ACC112 (cell line): ENCODE measurements around the gene WWTR1.
A peak's percentile ranks its signal among the peaks of the same experiment; 100 is the strongest.

Source experiments
- H2AFZ ChIP-seq: fragments of 200-600 bp; sonication (generic); one replicate; pipeline ENCODE4 v1.6.0; 2017; ENCODE audit warnings: antibody characterized with exemption, low read length; ENCODE audit not compliant: unreplicated experiment
- H3K27ac ChIP-seq: fragments of 200-600 bp; sonication (generic); 2 replicates; pipeline ENCODE4 v1.5.1; 2014; ENCODE audit warnings: low read depth, mild to moderate bottlenecking, antibody characterized with exemption, low read length, moderate library complexity
- H3K27me3 ChIP-seq: fragments of 200-600 bp; sonication (generic); 2 replicates; pipeline ENCODE4 v1.6.1; 2014; ENCODE audit warnings: mild to moderate bottlenecking, antibody characterized with exemption, low read length, moderate library complexity, mixed read lengths; ENCODE audit not compliant: insufficient read depth
- H3K36me3 ChIP-seq: fragments of 200-600 bp; sonication (generic); 2 replicates; pipeline ENCODE4 v1.6.1; 2016; ENCODE audit warnings: mild to moderate bottlenecking, antibody characterized with exemption, low read length, moderate library complexity, mixed read lengths; ENCODE audit not compliant: insufficient read depth
- H3K4me1 ChIP-seq: fragments of 200-600 bp; sonication (generic); one replicate; pipeline ENCODE4 v1.6.1; 2016; ENCODE audit warnings: low read length, mixed read lengths; ENCODE audit not compliant: insufficient read depth, unreplicated experiment, control insufficient read depth
- H3K4me3 ChIP-seq: fragments of 200-600 bp; sonication (generic); 2 replicates; pipeline ENCODE4 v1.5.1; 2014; ENCODE audit warnings: mild to moderate bottlenecking, low read depth, low read length
- H3K79me2 ChIP-seq: fragments of 200-600 bp; sonication (generic); one replicate; pipeline ENCODE4 v1.6.0; 2016; ENCODE audit warnings: low read length; ENCODE audit not compliant: control insufficient read depth, unreplicated experiment, insufficient read depth

WWTR1 gene

DNA sequence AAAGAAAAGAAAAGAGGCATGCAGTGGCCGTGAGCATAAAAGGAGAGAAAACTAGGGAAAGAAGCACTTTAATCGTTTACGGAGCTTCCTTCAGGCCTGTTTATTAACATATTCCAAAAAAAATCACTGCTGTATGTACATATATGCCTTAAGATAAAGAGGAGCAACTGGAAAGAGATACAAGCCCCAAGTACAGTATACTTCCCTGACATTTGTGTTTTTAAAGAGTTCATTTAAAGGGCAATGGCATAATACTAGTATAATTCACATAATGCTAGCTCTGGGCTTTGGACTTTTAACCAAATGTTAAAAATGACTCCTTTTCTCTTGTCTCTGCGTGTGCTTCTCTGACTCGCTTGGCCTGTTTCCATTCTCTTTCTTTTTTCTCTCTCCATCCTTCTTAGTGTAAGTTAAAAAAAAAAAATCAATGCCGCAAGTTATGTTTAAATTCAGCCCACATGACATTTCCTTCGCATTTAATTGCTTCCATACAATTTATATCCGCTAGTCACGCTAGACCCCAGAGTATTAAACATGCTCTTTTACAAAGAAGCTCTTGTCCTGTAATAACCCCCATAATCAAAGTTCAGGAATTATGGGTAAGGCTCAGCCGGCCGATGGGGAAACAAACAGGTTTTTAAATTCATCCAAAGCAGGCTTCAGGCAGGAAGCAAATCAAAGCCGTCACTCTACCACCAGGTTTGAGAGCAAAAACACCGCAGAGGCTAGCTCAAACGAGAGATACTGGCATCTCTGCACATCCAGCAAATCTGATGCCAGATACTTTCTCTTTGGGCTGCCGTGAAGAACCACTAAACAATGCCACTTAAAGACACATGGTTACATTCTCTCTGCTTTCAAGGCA lies 19.4 kb downstream of the WWTR1 start:
- H3K27me3 ChIP-seq: no peaks in the 10 kb centered on the region
- peaks cover 84% of the 10 kb centered on the region for H3K79me2 ChIP-seq
- peak overlapping the region; percentile 91 for H2AFZ ChIP-seq
- peak overlapping the region; percentile 65 for H3K27ac ChIP-seq
- H3K4me3 ChIP-seq: peak overlapping the region; percentile 73
- H3K4me1 ChIP-seq: peaks cover 21% of the 10 kb centered on the region
- peaks cover 8% of the 10 kb centered on the region; the same call in 1 of the 2 replicates for H3K36me3 ChIP-seq

DNA sequence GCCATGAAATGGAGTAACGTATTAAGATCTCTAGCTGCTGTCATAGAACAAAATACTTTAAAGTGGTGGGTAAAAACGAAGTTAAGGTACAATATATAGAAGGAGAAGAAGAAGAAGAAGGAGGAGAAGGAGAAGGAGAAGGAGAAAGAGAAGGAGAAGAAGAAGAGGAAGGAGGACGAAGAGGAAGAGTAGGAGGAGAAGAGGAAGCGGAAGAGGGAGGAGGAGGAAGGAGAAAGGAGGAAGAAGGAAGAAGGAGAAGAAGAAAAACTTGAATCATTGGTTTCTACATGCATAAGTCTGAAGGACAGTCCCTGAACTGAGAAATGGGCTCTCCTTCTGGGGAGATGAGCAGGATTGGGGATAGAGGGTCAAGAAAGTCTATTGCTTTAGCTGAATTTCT lies 22.4 kb downstream of the WWTR1 start:
- Histone ChIP-seq H3K4me1 (peaks cover 15% of the 10 kb centered on the region), H2AFZ (no peak overlapping the region), H3K36me3 (peaks cover 13% of the 10 kb centered on the region; the same call in 1 of the 2 replicates), H3K27ac (no peak overlapping the region), H3K4me3 (no peak overlapping the region), H3K27me3 (no peaks in the 10 kb centered on the region), H3K79me2 (peaks cover 89% of the 10 kb centered on the region)

DNA sequence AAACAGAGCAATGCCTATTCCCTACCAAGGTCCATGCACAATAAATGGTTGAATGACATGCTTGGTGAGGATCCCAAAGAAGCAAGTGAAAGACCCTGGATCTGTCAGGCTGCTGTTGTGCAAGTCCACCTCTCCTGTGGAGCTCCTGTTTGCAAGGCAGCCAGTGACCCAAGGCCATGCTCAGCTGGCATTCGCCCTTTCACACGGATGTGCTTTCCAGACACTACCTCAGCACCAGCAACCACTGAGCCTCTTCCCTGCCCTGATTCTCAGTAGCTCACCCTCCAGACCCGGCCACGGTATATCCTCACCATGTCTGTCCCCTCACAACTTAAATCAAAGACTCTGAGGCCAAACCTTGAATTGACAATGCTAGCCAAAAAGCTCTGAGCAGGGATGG lies 23.3 kb downstream of the WWTR1 start:
- H3K79me2 ChIP-seq: peaks cover 91% of the 10 kb centered on the region
- H3K36me3 ChIP-seq: peaks cover 13% of the 10 kb centered on the region; the same call in 1 of the 2 replicates
- H3K27me3 ChIP-seq: no peaks in the 10 kb centered on the region
- H3K4me3 ChIP-seq: no peak overlapping the region
- H2AFZ ChIP-seq: no peak overlapping the region
- H3K4me1 ChIP-seq: peaks cover 15% of the 10 kb centered on the region
- H3K27ac ChIP-seq: no peak overlapping the region

DNA sequence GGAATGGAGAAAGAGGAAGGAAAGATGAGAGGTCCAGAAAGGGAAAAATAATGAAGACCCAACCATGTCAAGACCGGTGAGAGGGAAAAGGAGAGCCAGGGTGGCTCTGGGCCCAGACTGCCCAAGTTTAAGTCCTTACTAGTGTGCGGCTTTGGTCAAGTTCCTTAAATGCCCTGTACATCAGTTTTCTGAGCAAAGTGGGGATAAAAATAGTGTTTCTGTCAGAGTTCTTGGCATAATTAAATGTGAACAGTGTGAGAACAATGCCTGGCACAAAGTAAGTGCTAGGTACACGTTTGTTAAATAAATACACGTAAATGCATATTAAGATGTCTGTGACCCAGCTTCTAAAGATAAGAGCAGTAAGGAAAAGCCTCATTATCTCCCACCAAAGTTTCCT lies 23.8 kb downstream of the WWTR1 start:
- no peaks in the 10 kb centered on the region for H3K27me3 ChIP-seq
- peaks cover 16% of the 10 kb centered on the region for H3K4me1 ChIP-seq
- H2AFZ ChIP-seq: no peak overlapping the region
- peaks cover 13% of the 10 kb centered on the region; the same call in 1 of the 2 replicates for H3K36me3 ChIP-seq
- no peak overlapping the region for H3K27ac ChIP-seq
- H3K4me3 ChIP-seq: no peak overlapping the region
- H3K79me2 ChIP-seq: peaks cover 92% of the 10 kb centered on the region

DNA sequence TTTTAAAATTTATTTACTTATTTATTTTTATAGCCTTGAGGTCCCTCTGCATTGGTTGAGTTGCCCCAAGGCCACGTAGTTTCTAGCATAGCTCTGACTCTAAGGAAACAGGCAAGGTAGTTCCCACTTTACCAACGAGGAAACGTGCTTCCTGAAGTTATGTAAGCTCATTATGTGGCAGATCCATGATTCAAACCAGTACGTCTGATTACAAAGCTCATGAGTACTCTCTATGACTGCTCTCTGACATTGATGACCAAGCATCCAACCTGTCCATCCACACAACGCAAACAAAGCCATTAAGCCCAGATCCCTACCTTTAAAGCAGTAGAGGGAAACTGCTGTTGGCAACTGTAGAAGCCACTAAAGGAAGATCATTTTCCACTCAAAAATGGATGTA lies 25.6 kb downstream of the WWTR1 start:
- no peak overlapping the region for H2AFZ ChIP-seq
- H3K79me2 ChIP-seq: peaks cover 92% of the 10 kb centered on the region

DNA sequence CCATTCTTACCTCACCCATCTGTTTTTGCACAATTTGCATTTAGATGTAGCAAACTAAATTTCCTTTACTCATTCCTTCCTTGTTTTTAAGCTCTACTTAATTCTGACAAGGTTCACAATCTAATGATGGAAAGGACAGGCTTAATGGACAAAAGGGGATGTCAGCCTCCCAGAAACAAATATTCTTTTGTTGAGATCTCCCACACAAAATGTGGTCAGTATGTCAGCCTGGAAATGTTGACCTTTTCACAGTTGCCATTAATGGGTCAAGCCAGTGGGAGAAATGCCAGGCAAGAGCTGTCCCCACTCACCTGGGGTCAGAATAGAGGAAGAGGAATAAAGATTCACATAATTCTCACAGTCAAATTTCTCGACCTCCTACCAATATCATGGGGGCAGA lies 27.0 kb downstream of the WWTR1 start:
- peaks cover 97% of the 10 kb centered on the region for H3K79me2 ChIP-seq
- peaks cover 10% of the 10 kb centered on the region for H3K4me1 ChIP-seq
- H3K27ac ChIP-seq: no peak overlapping the region

More for the DNA sequence above, 25.6 kb downstream of the WWTR1 start:
- no peak overlapping the region for H3K4me3 ChIP-seq
- H3K36me3 ChIP-seq: peaks cover 13% of the 10 kb centered on the region; the same call in 1 of the 2 replicates
- H3K27ac ChIP-seq: no peak overlapping the region
- no peaks in the 10 kb centered on the region for H3K27me3 ChIP-seq
- peaks cover 6% of the 10 kb centered on the region for H3K4me1 ChIP-seq

DNA sequence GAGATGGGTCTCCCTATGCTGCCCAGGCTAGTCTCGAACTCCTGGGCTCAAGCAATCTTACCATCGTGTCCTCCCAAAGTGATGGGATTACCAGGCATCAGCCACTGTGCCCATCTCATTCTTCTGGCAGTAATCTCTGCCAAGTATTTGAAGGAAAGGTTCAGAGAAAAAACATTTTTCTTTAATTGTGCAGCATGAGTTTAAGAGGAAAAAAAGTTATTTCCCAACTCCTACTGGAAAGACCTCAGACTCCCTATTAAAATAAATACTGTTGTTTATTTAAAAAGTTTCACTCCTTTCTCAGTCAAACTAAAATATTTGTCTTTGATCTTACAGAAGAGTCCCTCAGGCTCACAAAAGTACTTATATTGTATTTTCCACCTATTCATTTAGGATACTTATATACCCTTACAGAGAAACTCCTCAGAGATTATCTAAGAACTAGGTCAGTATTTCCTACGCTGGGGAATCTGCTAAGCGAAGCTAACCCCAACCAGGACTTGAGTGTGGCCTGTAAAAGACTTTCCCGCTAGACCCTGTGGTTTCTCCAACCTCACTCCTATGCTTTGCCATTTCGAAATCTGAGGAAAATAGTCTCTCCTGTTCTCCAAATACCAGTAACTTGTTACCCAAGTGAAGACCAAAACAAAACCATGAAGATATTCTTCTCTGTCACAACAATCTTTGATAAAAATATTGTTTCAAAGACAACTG lies 28.7 kb downstream of the WWTR1 start:
- H3K27me3 ChIP-seq: no peaks in the 10 kb centered on the region
- no peak overlapping the region for H3K4me3 ChIP-seq
- peak overlapping the region; percentile 51 for H3K27ac ChIP-seq
- no peak overlapping the region for H2AFZ ChIP-seq
- H3K36me3 ChIP-seq: peaks cover 9% of the 10 kb centered on the region; the same call in 1 of the 2 replicates
- peaks cover 91% of the 10 kb centered on the region for H3K79me2 ChIP-seq
- peaks cover 23% of the 10 kb centered on the region for H3K4me1 ChIP-seq

More for the DNA sequence above, 27.0 kb downstream of the WWTR1 start:
- Histone ChIP-seq H2AFZ (no peak overlapping the region), H3K4me3 (no peak overlapping the region), H3K36me3 (peaks cover 13% of the 10 kb centered on the region; the same call in 1 of the 2 replicates), H3K27me3 (no peaks in the 10 kb centered on the region)

DNA sequence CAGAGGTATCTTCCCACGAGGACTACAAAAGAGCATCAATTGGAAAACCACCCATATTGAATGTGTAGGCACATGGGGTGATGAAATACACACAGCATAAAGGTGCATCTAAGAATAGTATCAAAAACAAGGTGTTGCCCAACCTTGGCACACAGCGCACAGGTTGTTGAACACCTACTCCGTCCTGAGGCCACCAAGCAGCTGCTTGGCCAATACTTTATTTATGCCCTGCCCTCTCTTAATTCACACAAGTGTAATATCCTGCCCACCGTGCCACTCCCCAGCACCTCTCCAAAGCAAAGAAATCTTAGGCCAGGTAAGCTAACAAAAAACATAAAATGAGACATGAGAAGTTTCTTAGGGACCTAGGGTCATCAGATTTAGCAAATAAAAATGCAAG lies 31.2 kb downstream of the WWTR1 start:
- peaks cover 32% of the 10 kb centered on the region for H3K4me1 ChIP-seq
- H3K27ac ChIP-seq: no peak overlapping the region

DNA sequence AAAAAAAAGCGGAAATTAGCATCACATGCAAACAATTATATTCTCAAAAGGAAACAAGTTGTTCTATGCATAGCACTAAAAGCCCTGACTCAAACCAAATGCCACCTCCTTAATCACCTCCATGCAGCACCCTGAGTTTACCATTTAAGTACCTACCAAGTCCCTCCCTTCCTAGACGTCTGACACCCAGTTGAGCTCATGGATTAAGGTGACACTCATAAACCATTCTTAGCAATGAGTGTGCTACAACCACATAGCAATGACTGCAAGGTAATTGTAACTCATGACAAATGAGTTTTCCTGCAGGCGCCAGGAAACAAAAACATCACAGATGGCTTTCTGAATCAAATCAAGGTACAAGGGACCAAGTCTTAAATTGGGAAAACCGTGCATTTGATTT lies 32.0 kb downstream of the WWTR1 start:
- H3K4me3 ChIP-seq: no peak overlapping the region
- 0 out of 2 replicates have a peak, but pooled peaks cover 3% of the 10 kb centered on the region for H3K36me3 ChIP-seq
- peaks cover 81% of the 10 kb centered on the region for H3K79me2 ChIP-seq
- no peak overlapping the region for H2AFZ ChIP-seq
- H3K27ac ChIP-seq: peak overlapping the region; percentile 34; the same call in 1 of the 2 replicates
- no peaks in the 10 kb centered on the region for H3K27me3 ChIP-seq
- peaks cover 39% of the 10 kb centered on the region for H3K4me1 ChIP-seq

More for the DNA sequence above, 31.2 kb downstream of the WWTR1 start:
- Histone ChIP-seq H3K79me2 (peaks cover 87% of the 10 kb centered on the region), H2AFZ (no peak overlapping the region), H3K4me3 (no peak overlapping the region), H3K27me3 (no peaks in the 10 kb centered on the region), H3K36me3 (0 out of 2 replicates have a peak, but pooled peaks cover 3% of the 10 kb centered on the region)

DNA sequence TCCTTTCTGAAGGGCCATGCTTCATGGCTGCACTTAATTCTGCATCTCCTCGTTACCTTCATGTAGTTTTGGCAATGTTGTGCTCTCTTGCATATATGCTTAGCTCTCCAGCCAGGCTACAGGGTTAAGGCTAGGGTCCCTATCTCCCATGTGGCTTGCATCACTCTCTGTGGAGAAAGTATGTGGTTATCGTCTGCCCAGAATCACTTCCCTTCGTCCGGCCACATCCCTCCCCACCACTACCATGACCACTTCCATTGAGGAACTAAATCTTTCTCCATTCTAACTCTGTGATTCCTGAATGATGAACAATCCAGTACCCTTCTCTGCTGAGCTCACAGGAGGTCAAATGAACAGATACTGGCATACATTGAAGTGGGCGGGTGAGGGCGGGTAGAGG lies 34.0 kb downstream of the WWTR1 start:
- Histone ChIP-seq H3K79me2 (peaks cover 80% of the 10 kb centered on the region), H3K27me3 (no peaks in the 10 kb centered on the region), H2AFZ (no peak overlapping the region), H3K4me1 (peaks cover 52% of the 10 kb centered on the region), H3K36me3 (0 out of 2 replicates have a peak, but pooled peaks cover 6% of the 10 kb centered on the region), H3K27ac (no peak overlapping the region), H3K4me3 (no peak overlapping the region)
